T47D (cell line): ENCODE measurements around the gene DCTN3.

Source experiments
- DNase-seq, 2 experiments: peaks; one replicate each; pipeline versions ENCODE4 v3.0.0 to v3.0.0-alpha.2; 2011 to 2012; ENCODE audit warnings: low read depth in 1 of 2, low spot score in 1 of 2
- JUND ChIP-seq: IDR thresholded peaks from 2 replicates; pipeline ENCODE4 v1.6.1; 2012; ENCODE audit warnings: low read depth
- in situ Hi-C: cut with HindIII; loops from 2 replicates; pipeline ENCODE4 v1.10.0; 2016; ENCODE audit warnings: low sequenced_read_pairs, low pct_unique_long_range_greater_than_20kb

Gene DCTN3

GRCh38 chr9:34627716-34628655 lies 7.7 kb upstream of the DCTN3 start:
- in situ Hi-C loops = no loop called here
- no peak for TF ChIP-seq JUND
- no peak for DNase-seq

- TF ChIP-seq JUND = no peak
- in situ Hi-C loops = no loop called here
- no peak for DNase-seq
These were observed 4.8 kb upstream of the DCTN3 start for GRCh38 chr9:34625186-34625486.

- TF ChIP-seq JUND = no peak
- DNase-seq = no peak
- in situ Hi-C loops = no loop called here
These were observed 4.3 kb upstream of the DCTN3 start for GRCh38 chr9:34624475-34625185.

- in situ Hi-C loops = no loop called here
- DNase-seq = no peak
- TF ChIP-seq JUND = no peak
These were observed 3.3 kb upstream of the DCTN3 start for GRCh38 chr9:34623374-34624235.

GRCh38 chr9:34615132-34615531 lies 5.2 kb downstream of the DCTN3 start:
- in situ Hi-C loops = no loop called here
- no peak for DNase-seq
- TF ChIP-seq JUND = no peak

- no peak for TF ChIP-seq JUND
- DNase-seq = peak; percentile 47 to 83
- in situ Hi-C loops = no loop called here
These were observed 7.4 kb downstream of the DCTN3 start for GRCh38 chr9:34612788-34613390.

GRCh38 chr9:34611811-34612787 lies 8.2 kb downstream of the DCTN3 start, which contains the start of gene RPP25L:
TSS of gene RPP25L (minus strand) at chr9:34612097. CDS start at chr9:34611296, 801 bp downstream.
- no peak; the same call in 1 of the 2 replicates for TF ChIP-seq JUND
- peak; percentile 67 to 84 for DNase-seq
- in situ Hi-C loops = no loop called here

GRCh38 chr9:34611251-34611810 lies 9.0 kb downstream of the DCTN3 start:
- in situ Hi-C loops = no loop called here
- no peak for DNase-seq
- no peak for TF ChIP-seq JUND

GRCh38 chr9:34610434-34611206 lies 9.7 kb downstream of the DCTN3 start:
- in situ Hi-C loops = no loop called here
- DNase-seq = no peak
- no peak for TF ChIP-seq JUND

- in situ Hi-C loops = no loop called here
- DNase-seq = no peak
- TF ChIP-seq JUND = no peak
These were observed 13.0 kb downstream of the DCTN3 start for GRCh38 chr9:34607331-34607730.
